ENCODE data around the gene ERBB4.

- TF ChIP-seq SNAI2 (CRISPR knock-in tag; IDR thresholded peaks at IDR 0.05) (no peak), POU6F1 (CRISPR knock-in tag; IDR thresholded peaks at IDR 0.05; ENCODE audit: borderline replicate concordance, low read depth) (no peak), PATZ1 (CRISPR knock-in tag; IDR thresholded peaks at IDR 0.05; ENCODE audit: borderline replicate concordance) (no peak), CREB5 (CRISPR knock-in tag; IDR thresholded peaks at IDR 0.05; ENCODE audit: low read depth) (no peak), ISL1 (CRISPR knock-in tag; IDR thresholded peaks at IDR 0.05) (no peak)
Observed at GRCh38 chr2:212343167-212343566, 195.4 kb downstream of the ERBB4 start.

Measured in SK-N-SH treated with all-trans-retinoic acid at 6 μM for 48 hours (cell line).